HepG2 (cell line): ENCODE data around the gene B3GNT9. TPM values are rescaled to one million over a fixed set of nuclear protein-coding genes. Genes with fewer than 3 reads are reported as not detected.
A peak's percentile ranks its signal among the peaks of the same experiment; 100 is the strongest.

ENCODE experiments used
- AKAP8 ChIP-seq: sonication (generic); formaldehyde crosslinking; IDR thresholded peaks from 2 replicates; pipeline ENCODE4 v1.5.1; 2020; ENCODE audit warnings: mild to moderate bottlenecking, missing genetic modification reagents
- ARID4A ChIP-seq: sonication (generic); formaldehyde crosslinking; IDR thresholded peaks from 2 replicates; pipeline ENCODE4 v1.5.0; 2020; ENCODE audit warnings: mild to moderate bottlenecking, missing genetic modification reagents, borderline replicate concordance
- DNMT1 ChIP-seq: sonication (generic); formaldehyde crosslinking; IDR thresholded peaks from 2 replicates; pipeline ENCODE4 v1.5.1; 2020; ENCODE audit warnings: mild to moderate bottlenecking, missing genetic modification reagents
- ERF ChIP-seq: IDR thresholded peaks from 2 replicates; pipeline ENCODE4 v1.6.1; 2018; ENCODE audit warnings: missing biosample characterization, missing genetic modification reagents
- JUN ChIP-seq: sonication (generic); formaldehyde crosslinking; IDR thresholded peaks from 2 replicates; pipeline ENCODE4 v1.4.0; 2020; ENCODE audit warnings: mild to moderate bottlenecking, missing genetic modification reagents
- KAT8 ChIP-seq: IDR thresholded peaks from 2 replicates; pipeline ENCODE4 v1.6.1; 2016; ENCODE audit warnings: missing genetic modification reagents, missing compliant biosample characterization
- KDM5A ChIP-seq: fragments of 200-600 bp; sonication (generic); IDR thresholded peaks from 2 replicates; pipeline ENCODE4 v1.7.0; 2018; ENCODE audit warnings: antibody characterized with exemption, mild to moderate bottlenecking, low read length, borderline replicate concordance
- MAZ ChIP-seq, 2 experiments: sonication (generic) in 1 of 2; formaldehyde crosslinking in 1 of 2; IDR thresholded peaks; 2 replicates each; pipeline versions ENCODE4 v1.5.0 to v1.6.1; 2012 to 2020; ENCODE audit warnings: low read depth in 2 of 2, mild to moderate bottlenecking in 2 of 2, borderline replicate concordance in 1 of 2, improper control_type of control experiment in 1 of 2, low read length in 1 of 2, missing genetic modification reagents in 1 of 2, moderate library complexity in 1 of 2
- RAD51 ChIP-seq: fragments of 450-650 bp; IDR thresholded peaks from 2 replicates; pipeline ENCODE4 v1.6.1; 2016; ENCODE audit warnings: borderline replicate concordance
- REXO4 ChIP-seq: sonication (generic); formaldehyde crosslinking; IDR thresholded peaks from 2 replicates; pipeline ENCODE4 v1.8.0; 2022; ENCODE audit warnings: missing genetic modification reagents, mild to moderate bottlenecking, borderline replicate concordance
- SMAD1 ChIP-seq: sonication (generic); formaldehyde crosslinking; IDR thresholded peaks from 2 replicates; pipeline ENCODE4 v1.4.0; 2020; ENCODE audit warnings: missing genetic modification reagents, low read depth, mild to moderate bottlenecking, borderline replicate concordance
- SMC3 ChIP-seq: IDR thresholded peaks from 2 replicates; pipeline ENCODE4 v1.6.1; 2011; ENCODE audit warnings: low read length, improper control_type of control experiment
- TBP ChIP-seq: sonication (generic); formaldehyde crosslinking; IDR thresholded peaks from 2 replicates; pipeline ENCODE4 v1.5.0; 2020; ENCODE audit warnings: missing genetic modification reagents
- ZBTB44 ChIP-seq: sonication (generic); formaldehyde crosslinking; IDR thresholded peaks from 2 replicates; pipeline ENCODE4 v1.4.0; 2020; ENCODE audit warnings: missing genetic modification reagents
- ZNF205 ChIP-seq: IDR thresholded peaks from 2 replicates; pipeline ENCODE4 v1.6.1; 2018; ENCODE audit warnings: missing biosample characterization, missing genetic modification reagents
- ZNF251 ChIP-seq: sonication (generic); formaldehyde crosslinking; IDR thresholded peaks from 2 replicates; pipeline ENCODE4 v1.9.0; 2021; ENCODE audit warnings: mild to moderate bottlenecking, missing genetic modification reagents
- ZNF468 ChIP-seq: sonication (generic); formaldehyde crosslinking; IDR thresholded peaks from 2 replicates; pipeline ENCODE4 v1.8.0; 2022; ENCODE audit warnings: mild to moderate bottlenecking, moderate library complexity, missing genetic modification reagents
- ZSCAN5A ChIP-seq: sonication (generic); formaldehyde crosslinking; IDR thresholded peaks from 2 replicates; pipeline ENCODE4 v1.8.0; 2022; ENCODE audit warnings: mild to moderate bottlenecking, missing genetic modification reagents, borderline replicate concordance
- polyA plus RNA-seq, 8 experiments: library from polyadenylated mRNA; depleted of rRNA in 3 of 8; stranded (reverse) in 7 of 8; unstranded in 1 of 8; fragments of >200 nt; fragmentation: Illumina TruSeq in 4 of 8; extraction: Trizol in 4 of 8; gene quantifications; 2 replicates each; pipeline versions ENCODE4 v1.2.1 to v1.2.3, GENCODE V29; 2011 to 2016; ENCODE audit warnings: low read depth in 4 of 8, missing spikeins in 1 of 8, mixed read lengths in 1 of 8; ENCODE audit not compliant: insufficient read depth in 1 of 8
- total RNA-seq, 5 experiments: library from RNA; depleted of rRNA; stranded (reverse); fragments of >200 nt; fragmentation: Illumina TruSeq; extraction: Trizol; gene quantifications; 2 replicates each; pipeline ENCODE4 v1.2.3, GENCODE V29; 2016; ENCODE audit warnings: low read depth in 1 of 5
- TF ChIP-seq, protein P1 (sequence below): sonication (generic); formaldehyde crosslinking; IDR thresholded peaks from 2 replicates; pipeline ENCODE4 v1.5.0; 2020; ENCODE audit warnings: mild to moderate bottlenecking, missing genetic modification reagents

B3GNT9 gene
- total and polyA plus RNA-seq, 2 of the 13 experiments (the other 11 are each of a cell fraction or from before 2014, with no cell fraction given) = 1.5 to 3.1 TPM

DNA sequence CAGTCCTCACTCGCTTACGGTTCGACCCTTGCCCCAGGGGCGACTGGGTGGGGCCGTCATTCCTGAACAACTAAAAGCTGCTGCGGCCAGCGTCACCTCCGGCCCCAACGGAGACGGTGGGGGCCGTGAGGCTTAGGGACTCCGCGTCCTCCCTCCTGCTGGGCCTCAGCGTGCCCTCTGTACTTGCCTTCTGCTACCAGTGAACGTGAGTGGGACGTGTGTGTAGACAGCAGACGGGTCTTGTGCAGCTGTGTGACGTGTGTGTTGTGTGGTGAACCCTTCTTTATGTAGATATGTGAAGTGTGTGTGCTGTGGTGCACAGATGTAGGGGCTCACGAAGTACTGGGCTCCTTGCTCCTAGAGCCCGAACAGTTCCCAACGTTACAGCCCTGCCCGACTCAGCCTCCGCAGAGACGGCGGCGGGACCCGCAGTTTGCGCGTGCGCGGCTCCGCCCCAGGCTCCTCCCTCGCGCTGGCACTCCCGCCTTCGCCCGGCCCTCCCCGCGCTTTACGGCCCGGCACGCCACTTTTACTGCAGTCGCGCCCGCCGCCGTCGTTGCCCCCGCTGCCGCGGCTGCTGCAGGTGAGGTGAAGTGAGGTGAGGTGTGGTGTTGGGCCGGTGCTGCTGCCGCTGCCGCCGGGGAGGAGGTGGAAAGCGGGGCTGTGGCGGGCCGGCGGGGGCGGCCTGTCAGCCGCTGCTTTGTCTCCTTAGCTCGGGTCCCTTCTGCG, 41.2 kb downstream of the B3GNT9 start, which contains the start of gene PHAF1 (continued):
- TF ChIP-seq, protein P1, sequence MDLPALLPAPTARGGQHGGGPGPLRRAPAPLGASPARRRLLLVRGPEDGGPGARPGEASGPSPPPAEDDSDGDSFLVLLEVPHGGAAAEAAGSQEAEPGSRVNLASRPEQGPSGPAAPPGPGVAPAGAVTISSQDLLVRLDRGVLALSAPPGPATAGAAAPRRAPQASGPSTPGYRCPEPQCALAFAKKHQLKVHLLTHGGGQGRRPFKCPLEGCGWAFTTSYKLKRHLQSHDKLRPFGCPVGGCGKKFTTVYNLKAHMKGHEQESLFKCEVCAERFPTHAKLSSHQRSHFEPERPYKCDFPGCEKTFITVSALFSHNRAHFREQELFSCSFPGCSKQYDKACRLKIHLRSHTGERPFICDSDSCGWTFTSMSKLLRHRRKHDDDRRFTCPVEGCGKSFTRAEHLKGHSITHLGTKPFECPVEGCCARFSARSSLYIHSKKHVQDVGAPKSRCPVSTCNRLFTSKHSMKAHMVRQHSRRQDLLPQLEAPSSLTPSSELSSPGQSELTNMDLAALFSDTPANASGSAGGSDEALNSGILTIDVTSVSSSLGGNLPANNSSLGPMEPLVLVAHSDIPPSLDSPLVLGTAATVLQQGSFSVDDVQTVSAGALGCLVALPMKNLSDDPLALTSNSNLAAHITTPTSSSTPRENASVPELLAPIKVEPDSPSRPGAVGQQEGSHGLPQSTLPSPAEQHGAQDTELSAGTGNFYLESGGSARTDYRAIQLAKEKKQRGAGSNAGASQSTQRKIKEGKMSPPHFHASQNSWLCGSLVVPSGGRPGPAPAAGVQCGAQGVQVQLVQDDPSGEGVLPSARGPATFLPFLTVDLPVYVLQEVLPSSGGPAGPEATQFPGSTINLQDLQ = peak; percentile 81; the same call in 1 of the 2 replicates
- TF ChIP-seq JUN (CRISPR knock-in tag) = peak; percentile 21; the same call in 1 of the 2 replicates
- TF ChIP-seq SMC3 = no peak; the same call in 1 of the 2 replicates
- peak; percentile 90; the same call in 1 of the 2 replicates for TF ChIP-seq SMAD1
- TF ChIP-seq ZNF251 (CRISPR knock-in tag) = 0 out of 2 replicates have a peak, but pooled peaks have one; percentile 3
- no peak for TF ChIP-seq RAD51
- peak; percentile 94 for TF ChIP-seq KAT8 (CRISPR knock-in tag)
- TF ChIP-seq ZNF205 = peak; percentile 70
- no peak for TF ChIP-seq ZSCAN5A (CRISPR knock-in tag)
- peak; percentile 79; the same call in 1 of the 2 replicates for TF ChIP-seq AKAP8
- TF ChIP-seq MAZ (IDR thresholded peaks at IDR 0.05; ENCODE audit: borderline replicate concordance, low read depth, low read length) = peak; percentile 41; the same call in 1 of the 2 replicates
- TF ChIP-seq MAZ (CRISPR knock-in tag; IDR thresholded peaks at IDR 0.05; ENCODE audit: low read depth) = peak; percentile 96
- TF ChIP-seq ARID4A (CRISPR knock-in tag) = peak; percentile 91
- peak; percentile 95; the same call in 1 of the 2 replicates for TF ChIP-seq DNMT1 (CRISPR knock-in tag)
- TF ChIP-seq ZNF468 = peak; percentile 84; the same call in 1 of the 2 replicates
- TF ChIP-seq ZBTB44 = peak; percentile 89
- peak; percentile 95 for TF ChIP-seq ERF (CRISPR knock-in tag)
- TF ChIP-seq KDM5A = peak; percentile 94
- no peak for TF ChIP-seq REXO4 (CRISPR knock-in tag)
- no peak for TF ChIP-seq TBP (CRISPR knock-in tag)
